ENCODE measurements around the gene PSIP1.

GRCh38 chr9:15422372-15423230 is 88.2 kb downstream of the PSIP1 start, which contains the start of gene SNAPC3:
- peak; percentile 27 for TF ChIP-seq POLR2A (IDR thresholded peaks at IDR 0.05; ENCODE audit: low read depth)
- peak in 1 of 3 experiments; percentile 13 for TF ChIP-seq CTCF (IDR thresholded peaks at IDR 0.05)
- TF ChIP-seq EP300 (IDR thresholded peaks at IDR 0.05) = peak; percentile 80
- TF ChIP-seq POLR2AphosphoS5 (IDR thresholded peaks at IDR 0.05) = peak; percentile 90
